GM10847 (cell line): ENCODE data around the gene PLG.

Experiments
- POLR2A ChIP-seq: IDR thresholded peaks from 2 replicates; pipeline ENCODE4 v1.6.1; 2011; ENCODE audit not compliant: insufficient read length; ENCODE audit errors: extremely low read depth

Gene PLG

GRCh38 chr6:160697826-160698225 is 4.2 kb upstream of the PLG start:
- TF ChIP-seq POLR2A = no peak

DNA sequence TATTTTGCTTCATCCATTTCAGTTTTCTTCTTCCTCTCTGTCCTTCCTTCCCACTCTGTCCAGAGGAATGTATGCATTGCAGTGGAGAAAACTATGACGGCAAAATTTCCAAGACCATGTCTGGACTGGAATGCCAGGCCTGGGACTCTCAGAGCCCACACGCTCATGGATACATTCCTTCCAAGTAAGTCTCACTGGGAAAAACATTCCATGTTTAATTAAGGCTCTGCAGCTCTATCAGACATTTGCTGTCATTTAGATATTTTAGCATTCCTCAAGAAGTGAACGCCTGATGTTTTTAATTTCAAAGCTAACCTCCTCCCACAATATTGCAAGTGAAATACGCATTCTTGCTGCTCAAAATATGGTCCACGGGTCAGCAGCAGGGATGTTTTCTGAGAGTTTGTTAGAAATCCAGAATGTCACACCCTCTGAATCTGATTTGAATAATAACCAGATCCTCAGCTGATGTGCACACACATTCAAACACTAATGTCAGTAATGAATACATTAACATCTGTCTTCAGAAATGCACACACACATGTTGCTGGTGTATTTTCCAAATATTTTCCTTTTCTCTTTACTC is 12.8 kb downstream of the PLG start:
- no peak for TF ChIP-seq POLR2A

DNA sequence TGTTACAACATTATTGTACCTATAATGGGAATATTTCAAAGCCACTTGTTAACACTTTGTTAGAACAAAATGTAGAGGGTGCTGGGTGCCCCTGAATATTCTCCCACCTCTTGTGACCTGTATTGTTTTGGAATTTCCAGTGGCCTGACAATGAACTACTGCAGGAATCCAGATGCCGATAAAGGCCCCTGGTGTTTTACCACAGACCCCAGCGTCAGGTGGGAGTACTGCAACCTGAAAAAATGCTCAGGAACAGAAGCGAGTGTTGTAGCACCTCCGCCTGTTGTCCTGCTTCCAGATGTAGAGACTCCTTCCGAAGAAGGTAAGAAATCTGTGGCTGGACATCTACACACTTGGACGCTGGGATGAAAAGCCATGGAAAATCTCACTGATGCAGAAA is 28.9 kb downstream of the PLG start:
- TF ChIP-seq POLR2A = no peak

GRCh38 chr6:160733050-160733646 is 31.1 kb downstream of the PLG start:
- TF ChIP-seq POLR2A = no peak

DNA sequence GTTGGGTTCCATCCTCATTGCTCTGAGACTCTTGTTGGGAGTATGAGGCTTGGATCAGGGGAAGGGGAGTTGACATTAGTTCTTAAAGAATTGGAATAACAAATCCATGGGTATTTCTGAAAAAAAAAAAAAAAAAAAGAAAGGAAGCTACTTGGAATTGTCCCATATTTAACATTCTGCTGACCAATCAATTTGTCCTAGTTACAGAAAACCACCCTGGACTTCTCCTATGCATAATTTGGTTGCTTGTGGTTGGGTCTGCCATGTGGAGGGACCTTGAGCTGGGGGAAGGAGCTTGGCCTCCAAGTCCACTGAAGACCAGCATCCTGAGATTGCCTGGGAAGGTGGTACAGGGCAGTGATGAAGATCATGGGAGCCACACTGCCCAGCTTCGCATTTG is 32.6 kb downstream of the PLG start:
- no peak for TF ChIP-seq POLR2A

- TF ChIP-seq POLR2A = no peak
Observed at GRCh38 chr6:160735523-160735922, 33.5 kb downstream of the PLG start.

GRCh38 chr6:160737934-160738333 is 35.9 kb downstream of the PLG start:
- no peak for TF ChIP-seq POLR2A

GRCh38 chr6:160739955-160740354 is 37.9 kb downstream of the PLG start:
- no peak for TF ChIP-seq POLR2A

- TF ChIP-seq POLR2A = no peak
Observed at GRCh38 chr6:160742090-160742489, 40.0 kb downstream of the PLG start.

DNA sequence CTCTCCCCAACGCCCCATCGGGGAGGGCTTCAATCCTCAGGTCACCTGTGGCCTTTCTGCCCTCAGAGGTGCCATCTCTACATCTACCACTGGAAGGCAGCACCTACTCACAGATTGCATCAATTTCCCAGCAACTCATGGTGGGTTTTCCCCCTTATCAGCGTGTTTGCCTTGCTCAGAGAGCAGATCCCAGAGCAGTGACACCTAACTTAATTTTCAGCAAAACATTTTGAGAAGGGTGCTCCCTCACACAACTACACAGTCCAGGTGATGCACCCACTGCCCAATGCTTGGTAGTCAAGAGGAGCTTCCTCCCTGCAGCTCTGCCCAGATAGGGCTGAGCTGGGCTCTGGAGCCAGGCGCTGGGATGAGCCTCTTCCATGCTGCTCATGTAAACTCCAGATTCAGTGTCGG is 48.2 kb downstream of the PLG start:
- no peak for TF ChIP-seq POLR2A

- no peak for TF ChIP-seq POLR2A
Observed at GRCh38 chr6:160755165-160755564, 53.1 kb downstream of the PLG start.

DNA sequence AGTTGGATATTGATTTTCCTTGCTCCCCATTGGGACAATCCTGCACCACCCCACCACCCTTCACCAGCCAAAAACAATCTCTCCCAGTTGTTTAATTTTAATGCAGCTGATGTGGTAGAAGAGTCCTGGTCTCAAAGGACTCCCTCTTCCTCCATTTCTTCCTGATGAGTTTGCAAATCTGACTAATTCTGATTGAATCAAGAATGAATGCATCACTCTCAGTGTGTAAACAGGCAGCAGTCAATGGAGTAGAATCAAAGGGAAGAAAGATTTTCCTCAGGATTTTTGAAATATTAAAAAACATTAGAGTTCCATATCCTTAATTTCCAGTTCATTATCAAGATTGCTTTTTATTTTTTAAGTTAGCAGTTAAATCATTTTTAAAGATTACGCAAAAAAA is 54.0 kb downstream of the PLG start:
- TF ChIP-seq POLR2A = no peak

DNA sequence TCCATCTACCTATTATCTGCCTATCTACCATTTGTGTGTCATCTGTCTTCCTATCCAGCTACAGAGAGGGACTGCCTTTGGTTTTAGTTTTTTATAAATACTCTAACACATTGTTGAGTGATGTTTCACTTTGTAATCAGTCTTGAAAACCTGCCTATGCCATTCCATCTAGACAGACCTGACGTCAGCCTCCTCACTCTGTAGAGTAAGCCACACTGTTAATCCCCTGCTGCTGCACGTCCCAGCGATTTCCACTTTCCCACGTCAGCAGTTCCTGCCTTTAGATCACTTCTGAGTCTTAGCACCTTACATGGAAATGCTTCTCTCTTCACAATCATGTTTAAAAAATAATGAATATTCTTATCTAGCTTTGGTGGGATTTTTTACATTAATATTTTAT is 54.8 kb downstream of the PLG start:
- TF ChIP-seq POLR2A = no peak

GRCh38 chr6:160764847-160765246 is 62.8 kb downstream of the PLG start:
- TF ChIP-seq POLR2A = no peak

GRCh38 chr6:160765412-160765811 is 63.4 kb downstream of the PLG start:
- no peak for TF ChIP-seq POLR2A

DNA sequence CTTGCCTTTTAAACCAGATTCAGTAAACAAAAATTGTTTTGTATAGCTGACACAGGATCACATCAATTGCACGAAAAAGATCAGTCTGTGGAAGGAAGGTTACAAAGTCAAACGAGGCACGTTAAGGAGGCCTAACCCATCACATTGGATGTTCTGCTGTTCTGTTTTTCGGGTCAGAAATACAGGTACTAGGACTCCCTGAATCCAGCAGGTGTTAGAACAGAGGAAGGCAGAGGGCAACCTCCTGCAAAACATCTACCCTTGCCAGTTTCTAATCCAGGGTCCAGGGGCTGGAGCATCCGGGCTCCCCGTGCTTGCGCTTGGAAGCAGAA is 64.6 kb downstream of the PLG start:
- no peak for TF ChIP-seq POLR2A

GRCh38 chr6:160766989-160767646 is 65.1 kb downstream of the PLG start:
- TF ChIP-seq POLR2A = no peak
